GM21825 (cell line): ENCODE measurements around the gene RPS15.

Experiments used
- ATAC-seq: cut with Tn5 transposase; IDR thresholded peaks from one replicate; pipeline ENCODE4 v1.9.1; 2021; ENCODE audit warnings: mild to moderate bottlenecking, moderate library complexity; ENCODE audit not compliant: unreplicated experiment

The RPS15 gene

DNA sequence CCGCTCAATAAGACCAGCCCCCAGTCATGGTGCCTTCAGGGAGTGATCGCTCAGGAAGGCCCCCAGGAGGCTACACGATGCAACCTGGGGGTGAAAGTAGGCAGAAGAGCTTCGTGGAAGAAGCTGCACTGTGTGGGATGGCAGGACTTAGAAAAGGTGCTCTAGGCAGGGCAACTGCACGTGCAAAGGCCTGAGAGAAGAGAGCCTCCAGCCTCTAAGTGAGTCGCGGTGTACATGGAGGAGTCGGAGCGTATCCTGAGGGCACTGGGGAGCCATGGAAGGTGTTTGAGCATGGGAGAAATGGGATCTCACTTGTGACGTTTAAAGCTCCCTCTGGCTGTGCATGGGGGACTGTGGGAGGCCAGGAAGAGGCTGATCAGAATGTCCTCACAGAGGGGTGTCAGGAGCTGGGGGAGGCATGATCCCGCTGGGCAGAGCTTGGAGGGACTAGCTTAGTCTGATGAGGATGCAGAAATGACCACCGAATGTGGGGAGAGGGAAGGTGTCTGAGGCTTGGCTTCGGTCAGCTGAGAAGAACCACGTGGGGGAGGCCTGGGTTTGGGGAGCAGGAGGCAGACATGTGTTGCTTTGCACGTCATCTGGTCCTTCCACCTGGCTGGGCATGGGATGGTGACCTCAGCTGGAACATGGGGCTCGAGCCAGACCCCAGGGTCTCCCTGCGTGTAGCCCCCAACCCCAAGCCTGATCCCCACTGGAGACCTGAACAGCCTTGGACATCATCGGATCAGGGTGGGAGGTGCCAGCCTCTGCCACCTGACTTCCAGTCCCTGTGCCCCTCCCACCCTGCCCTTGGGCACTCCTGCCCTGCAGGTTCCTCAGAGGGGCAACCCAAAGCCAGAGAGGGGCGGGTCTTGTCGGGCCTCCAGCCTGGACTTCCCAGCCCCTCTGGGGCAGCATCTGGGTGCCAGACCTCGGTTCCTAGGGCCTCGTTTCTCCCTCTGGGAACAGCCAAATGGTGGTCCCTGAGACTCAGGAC is 12.8 kb downstream of the RPS15 start:
- no peak for ATAC-seq

- ATAC-seq, result no peak
Observed at GRCh38 chr19:1451916-1452801, 14.0 kb downstream of the RPS15 start.

- ATAC-seq, result no peak
Observed at GRCh38 chr19:1452802-1453524, 14.8 kb downstream of the RPS15 start.

DNA sequence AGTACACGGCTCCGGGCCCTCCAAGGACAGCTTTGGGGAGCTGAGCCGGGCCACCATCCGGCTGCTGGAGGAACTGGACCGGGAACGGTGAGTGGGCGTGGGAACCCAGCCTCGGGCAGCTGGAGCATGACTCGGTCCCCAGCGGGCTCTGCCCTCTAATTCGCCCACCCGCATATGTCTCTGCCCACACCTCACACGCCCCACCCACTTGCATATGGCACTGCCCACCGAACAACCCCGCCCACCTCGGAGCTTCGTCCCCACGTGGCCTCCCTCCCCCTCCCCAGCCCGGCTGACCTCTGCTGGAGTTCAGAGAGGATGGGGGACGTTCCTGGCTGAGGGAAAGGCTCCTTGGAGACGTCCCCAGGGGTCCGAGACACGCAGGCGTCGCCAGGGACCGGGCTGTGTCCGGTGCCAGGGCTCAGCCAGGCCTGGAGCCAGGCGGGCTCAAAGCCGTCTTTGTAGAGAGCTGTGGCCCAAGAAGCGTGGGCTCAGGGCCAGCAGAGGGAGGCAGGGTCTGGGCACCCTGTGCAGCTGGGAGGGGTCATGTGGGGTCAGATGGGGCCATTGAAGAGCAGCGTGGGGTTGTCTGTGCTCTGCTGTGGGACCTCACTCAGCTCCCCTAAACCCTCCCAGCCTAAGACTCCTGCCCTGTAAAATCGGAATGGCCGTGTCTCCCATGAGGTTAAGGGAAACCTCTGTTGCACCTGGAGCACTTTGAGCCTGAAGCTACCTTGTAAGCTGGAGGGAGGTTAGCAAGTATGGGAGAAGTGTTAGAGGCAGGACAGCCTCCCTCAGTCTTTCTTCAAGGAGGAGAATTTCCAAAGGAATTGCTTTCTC is 15.5 kb downstream of the RPS15 start:
- ATAC-seq, result no peak

- ATAC-seq, result no peak
Observed at GRCh38 chr19:1455002-1455335, 16.8 kb downstream of the RPS15 start.

GRCh38 chr19:1455336-1456120 is 17.3 kb downstream of the RPS15 start:
- no peak for ATAC-seq

DNA sequence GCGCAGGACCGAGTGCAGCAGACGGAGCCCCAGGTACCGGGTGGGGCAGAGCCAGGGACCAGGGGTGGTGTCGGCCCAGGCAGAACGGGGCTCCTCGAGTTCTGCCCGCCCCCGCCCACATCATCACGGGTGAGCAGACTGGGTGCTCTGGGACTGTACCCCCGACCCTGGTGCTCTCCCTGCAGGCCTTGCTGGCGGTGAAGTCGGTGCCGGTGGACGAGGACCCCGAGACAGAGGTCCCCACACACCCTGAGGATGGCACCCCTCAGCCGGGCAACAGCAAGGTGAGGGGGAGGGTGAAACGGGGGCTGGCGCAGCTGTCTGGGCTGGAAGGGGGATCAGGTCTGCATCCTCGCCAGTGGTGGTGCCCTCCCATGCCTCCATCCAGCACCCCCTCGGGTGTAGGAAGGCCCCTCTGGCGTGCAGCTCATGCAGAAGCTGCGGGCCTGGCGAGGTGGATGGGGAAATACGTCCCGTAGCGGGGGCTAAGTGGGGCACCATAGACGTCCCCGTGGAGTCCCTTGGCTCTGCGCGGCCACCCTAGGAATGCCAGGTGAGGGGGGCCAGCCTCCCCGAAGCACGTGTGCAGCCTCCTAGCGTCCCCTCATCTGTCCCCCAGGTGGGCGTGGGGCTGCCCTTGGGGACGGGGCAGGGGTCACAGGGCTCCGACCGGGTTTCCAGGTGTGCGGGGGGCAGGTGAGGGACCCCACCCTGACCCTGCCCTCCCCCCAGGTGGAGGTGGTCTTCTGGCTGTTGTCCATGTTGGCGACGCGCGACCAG is 18.1 kb downstream of the RPS15 start:
- ATAC-seq, result no peak

GRCh38 chr19:1457031-1457739 is 19.0 kb downstream of the RPS15 start:
- ATAC-seq, result no peak

DNA sequence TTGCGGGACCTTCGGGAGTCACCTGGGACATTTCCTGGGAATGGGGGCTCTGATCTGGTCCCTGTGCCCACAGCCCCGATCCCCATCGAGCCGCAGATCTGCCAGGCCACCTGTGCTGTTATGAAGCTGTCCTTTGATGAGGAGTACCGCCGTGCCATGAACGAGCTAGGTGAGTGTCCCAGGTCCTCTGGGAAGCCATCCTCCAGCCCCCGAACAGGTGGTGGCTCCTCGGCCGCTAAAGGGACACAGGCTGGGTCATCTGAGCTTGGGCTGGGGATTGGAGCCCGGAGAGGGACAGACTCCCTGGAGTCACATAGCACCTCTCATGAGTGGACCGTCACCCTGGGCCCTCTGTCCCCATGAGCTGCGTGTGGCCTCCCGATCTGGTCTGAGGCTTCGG is 19.7 kb downstream of the RPS15 start:
- no peak for ATAC-seq

DNA sequence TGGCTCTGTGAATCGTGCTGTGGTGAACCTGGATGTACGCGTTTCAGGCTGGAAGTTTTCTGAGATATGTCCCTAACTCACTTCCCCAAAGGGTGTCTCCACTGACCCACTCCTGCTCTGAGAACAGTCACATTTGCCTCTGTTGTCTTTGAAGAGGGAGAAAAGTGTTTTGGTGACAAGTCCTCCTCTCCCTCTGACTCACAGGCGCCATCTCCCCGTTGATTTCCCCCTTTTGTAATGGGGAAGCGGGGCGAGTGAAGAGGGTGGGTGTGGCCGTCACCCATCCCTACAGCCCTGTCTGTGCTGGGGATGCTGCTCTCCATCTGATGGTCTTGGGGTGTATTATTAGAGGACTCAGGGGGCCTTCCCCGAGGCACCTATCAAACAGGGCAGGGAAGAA is 21.3 kb downstream of the RPS15 start:
- ATAC-seq, result no peak

GRCh38 chr19:1460033-1460995 is 22.1 kb downstream of the RPS15 start:
- no peak for ATAC-seq

- no peak for ATAC-seq
Observed at GRCh38 chr19:1461862-1462261, 23.7 kb downstream of the RPS15 start.

GRCh38 chr19:1465191-1466016 is 27.2 kb downstream of the RPS15 start:
- no peak for ATAC-seq

GRCh38 chr19:1466018-1466460 is 27.8 kb downstream of the RPS15 start:
- no peak for ATAC-seq

GRCh38 chr19:1466461-1467214 is 28.4 kb downstream of the RPS15 start:
- ATAC-seq, result no peak

- ATAC-seq, result no peak
Observed at GRCh38 chr19:1467215-1467489, 29.0 kb downstream of the RPS15 start.
